CD4-positive, alpha-beta T cell treated with Interferon gamma for 1 hour (primary cell): Measurements from ENCODE around the gene KLK6.

ENCODE experiments used
- DNase-seq: peaks from one replicate; pipeline ENCODE4 v3.0.0-alpha.2; 2020

KLK6 gene

DNA sequence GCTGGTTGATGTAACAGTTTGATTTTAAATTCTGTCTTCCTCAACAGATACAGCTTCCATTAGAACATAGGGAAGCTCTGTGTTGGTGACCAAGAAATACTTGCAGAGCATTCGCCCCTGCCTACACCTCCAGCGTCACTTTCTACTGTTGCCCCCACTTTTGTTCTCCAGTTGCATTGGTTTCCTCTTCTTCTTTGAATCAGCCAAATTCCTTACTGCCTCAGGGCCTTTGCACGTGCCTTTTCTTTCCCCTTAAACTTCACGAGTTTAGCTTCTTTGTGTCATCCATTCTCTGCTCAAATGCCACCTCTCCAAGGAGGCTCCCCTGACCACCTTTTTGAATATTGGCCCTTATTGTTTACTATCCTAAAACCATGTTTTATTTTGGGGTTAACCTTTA is 22.3 kb downstream of the KLK6 start:
- DNase-seq = no peak

DNA sequence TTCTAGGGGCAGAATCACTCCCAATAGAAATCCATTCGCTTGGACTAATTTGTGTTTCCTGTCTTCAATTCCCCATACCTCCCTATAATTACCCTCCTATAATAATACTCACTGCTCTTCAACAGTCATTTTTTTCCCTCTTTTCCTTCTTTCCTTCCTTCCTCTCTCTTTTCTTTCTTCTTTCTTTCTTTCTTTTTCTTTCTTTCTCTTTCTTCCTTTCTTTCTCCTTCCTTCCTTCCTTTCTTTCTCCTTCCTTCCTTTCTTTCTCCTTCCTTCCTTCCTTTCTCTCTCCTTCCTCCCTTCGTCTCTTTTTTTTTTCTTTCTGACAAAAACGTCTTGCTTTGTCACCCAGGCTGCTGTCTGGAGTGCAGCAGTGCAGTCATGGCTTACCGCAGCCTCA is 24.6 kb downstream of the KLK6 start:
- DNase-seq = no peak

DNA sequence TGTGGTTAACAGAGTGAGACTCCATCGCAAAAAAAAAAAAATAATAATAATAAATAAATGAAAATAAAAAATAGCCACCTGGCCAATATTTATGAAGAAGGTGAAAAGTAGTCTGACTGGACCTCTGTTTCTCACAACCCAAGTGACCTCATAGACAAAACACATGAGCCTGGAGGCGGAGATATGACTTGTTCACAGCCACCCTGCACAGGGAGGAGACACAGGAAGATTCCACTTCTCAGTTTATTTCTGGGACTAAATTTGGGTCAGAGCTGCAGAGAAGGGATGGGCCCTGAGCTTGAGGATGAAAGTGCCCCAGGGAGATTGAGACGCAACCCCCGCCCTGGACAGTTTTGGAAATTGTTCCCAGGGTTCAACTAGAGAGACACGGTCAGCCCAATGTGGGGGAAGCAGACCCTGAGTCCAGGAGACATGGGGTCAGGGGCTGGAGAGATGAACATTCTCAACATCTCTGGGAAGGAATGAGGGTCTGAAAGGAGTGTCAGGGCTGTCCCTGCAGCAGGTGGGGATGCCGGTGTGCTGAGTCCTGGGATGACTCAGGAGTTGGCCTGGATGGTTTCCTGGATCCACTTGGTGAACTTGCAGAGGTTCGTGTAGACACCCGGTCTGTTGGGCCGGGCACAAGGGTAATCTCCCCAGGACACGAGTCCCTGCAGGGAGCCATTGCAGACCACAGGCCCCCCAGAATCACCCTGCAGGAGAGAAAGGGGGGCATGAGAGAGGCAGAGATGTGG is 26.1 kb downstream of the KLK6 start:
- no peak for DNase-seq

DNA sequence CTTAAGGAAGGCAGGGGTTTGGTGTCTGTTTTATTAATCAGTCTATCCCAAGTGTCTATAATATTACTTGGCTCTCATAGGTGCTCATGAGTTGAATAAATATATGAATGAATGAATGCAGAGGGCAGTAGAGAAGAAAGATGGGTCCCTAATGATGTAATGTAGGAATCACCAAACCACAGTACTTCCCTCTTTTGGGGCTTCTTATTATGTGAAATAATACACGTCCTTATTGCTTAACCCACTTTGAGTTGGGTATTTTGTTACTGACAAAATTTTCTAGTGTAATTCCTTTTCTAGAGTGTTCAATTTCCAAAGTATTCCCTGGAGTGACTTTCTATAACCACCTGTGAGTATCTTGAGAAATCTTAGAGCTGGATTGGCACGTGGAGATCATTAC is 29.8 kb downstream of the KLK6 start:
- DNase-seq = no peak

DNA sequence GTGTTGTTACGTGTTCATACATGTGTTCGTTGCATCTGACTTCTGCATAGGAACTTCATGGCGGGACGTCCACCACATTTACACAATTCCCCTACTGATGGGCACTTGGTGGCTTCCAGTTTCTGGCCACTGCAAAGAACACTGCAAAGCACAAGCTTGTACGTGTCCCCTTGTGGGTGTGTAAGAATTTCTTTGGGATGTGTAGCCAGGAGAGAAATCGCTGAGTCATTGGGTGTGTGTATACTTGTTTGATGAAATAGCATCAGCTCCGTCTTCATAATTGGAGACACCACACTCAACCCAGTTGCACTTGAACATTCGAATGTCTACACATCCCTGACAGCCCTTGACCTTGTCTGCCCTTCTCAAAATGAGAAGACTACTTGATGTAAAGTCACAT is 35.8 kb downstream of the KLK6 start:
- DNase-seq = no peak

DNA sequence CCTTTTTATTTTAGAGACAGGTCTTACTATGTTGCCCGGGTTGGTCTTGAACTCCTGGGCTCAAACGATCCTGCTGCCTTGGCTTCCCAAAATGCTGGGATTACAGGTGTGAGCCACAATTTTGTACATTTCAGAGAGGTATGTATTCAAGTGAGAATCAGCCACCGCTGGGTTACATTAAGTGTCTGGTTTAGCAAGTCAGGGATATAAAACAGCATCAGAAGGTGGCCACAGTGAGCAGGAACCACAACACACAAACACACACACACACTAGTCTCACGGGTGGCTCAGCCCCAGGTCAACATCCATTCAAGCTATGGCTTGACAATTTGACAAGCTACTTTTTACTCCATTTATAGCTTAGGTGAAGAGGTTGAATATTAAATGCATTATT is 36.7 kb downstream of the KLK6 start:
- no peak for DNase-seq

DNA sequence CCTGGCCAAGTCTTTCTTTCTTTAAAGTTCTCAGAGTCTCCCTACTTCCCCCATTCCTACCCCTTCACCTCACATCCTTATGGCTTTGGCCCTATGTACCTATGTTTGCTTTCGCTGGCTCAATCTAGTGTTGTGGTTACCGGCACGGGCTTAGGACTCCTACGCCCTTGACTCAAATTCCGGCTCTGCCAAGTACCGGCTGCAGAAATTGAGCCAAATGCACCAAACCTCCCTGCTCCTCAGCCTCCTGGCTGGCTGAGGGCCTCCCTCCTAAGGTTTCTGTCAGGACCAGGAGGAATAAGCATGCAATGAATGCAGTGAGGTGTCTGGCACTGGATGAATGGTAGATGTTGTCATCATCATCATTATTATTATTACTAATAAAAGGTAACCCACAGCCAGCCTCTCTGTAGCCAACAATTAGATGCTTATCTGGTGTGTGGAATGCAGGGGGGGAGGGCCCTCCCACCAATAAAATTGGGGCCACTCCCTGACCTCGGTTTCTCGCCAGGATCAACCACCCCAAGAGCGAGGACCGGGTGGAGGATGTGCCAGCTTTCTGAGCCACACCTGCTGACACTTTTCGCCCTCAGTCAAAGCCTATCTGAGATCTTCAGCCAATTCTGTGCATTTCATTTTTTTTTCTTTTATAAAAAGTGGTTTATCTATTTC is 37.2 kb downstream of the KLK6 start:
- no peak for DNase-seq

DNA sequence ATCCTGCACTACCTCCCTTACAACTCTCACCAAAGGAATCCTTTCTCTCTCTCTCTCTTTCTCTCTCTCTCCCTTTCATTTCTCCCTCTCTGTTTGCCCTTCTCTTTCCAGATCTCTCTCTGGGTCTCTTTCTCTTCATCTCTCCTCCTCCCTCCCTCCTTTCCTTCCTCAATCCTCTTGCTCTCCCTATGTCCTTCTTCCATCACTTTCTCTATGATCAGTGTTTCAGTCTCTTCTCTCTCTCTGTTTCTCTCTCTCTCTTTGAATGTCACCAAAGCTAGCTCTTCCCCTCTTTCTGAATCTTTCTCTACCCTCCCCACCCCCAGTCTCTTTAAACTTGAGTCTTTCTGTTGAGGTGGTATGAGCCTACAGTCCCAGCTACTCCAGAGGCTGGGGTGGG is 38.4 kb downstream of the KLK6 start:
- no peak for DNase-seq

DNA sequence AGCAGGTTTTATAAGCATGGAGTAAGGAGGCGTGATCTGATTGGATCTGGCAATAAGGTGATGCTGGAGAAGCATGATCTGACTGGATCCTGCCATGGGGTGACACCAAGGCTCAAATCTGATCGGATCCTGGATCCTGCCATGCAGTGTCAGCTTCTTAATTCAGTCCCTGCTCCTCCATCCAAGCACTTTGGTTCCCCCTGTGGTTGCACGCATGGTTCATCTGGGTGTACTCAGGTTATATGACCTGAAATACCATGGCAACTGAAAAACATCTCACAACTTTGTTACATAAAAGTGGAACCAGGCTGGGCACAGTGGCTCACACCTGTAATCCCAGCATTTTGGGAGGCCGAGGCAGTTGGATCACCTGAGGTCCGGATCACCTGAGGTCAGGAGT is 40.6 kb downstream of the KLK6 start:
- DNase-seq = no peak

DNA sequence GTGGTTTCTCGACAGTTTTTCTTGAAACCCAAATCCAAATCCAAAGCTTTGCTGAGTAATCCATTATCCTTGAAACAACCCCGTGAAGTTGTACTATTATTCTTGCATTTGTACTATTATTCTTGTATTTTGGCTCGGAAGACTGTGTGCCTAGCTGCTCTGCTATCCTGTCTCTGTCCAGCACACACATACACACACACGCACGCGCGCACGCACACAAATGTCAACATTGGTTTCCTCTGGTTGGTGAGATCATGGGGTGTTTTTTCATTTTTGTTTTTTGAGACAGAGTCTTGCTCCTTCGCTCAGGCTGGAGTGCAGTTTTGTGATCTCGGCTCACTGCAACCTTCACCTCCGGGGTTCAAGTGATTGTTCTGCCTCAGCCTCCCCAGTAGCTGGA is 43.2 kb downstream of the KLK6 start:
- DNase-seq = no peak

DNA sequence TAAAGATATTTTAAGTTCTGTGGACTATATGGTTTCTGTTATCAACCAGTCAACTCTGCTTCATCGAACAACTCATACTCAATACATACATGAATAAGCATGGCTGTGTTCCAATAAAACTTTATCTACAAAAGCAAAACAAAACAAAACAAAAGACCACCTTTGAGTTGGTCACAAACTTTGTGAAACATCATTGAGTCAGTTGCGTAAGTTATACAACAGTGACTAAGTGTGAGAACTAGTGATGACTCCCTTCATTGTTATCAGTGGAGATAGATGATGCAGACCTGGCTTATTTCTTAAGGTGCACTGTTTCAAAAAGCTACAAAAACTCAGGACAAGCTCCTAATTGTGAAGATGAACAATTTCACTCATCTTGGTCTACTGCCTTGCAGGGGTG is 43.7 kb downstream of the KLK6 start:
- no peak for DNase-seq

DNA sequence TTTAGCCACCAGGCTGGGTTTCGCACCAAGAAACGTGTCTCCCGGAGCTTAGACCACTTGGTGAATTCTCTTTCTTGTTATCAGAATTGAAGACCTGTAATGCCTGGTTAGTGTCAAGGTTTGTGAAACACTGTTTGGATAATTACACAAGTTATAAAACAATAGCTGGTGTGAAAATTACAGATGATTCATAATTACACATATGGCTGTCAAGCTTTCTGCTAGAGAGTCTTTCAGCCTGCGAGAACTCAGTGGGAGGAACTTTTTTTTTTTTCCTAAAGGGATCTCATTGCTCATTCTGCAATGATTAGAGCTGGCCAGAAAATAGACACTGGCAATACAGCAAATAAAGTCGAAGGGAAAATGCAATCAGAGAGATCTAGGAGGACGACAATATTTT is 44.8 kb downstream of the KLK6 start:
- no peak for DNase-seq

DNA sequence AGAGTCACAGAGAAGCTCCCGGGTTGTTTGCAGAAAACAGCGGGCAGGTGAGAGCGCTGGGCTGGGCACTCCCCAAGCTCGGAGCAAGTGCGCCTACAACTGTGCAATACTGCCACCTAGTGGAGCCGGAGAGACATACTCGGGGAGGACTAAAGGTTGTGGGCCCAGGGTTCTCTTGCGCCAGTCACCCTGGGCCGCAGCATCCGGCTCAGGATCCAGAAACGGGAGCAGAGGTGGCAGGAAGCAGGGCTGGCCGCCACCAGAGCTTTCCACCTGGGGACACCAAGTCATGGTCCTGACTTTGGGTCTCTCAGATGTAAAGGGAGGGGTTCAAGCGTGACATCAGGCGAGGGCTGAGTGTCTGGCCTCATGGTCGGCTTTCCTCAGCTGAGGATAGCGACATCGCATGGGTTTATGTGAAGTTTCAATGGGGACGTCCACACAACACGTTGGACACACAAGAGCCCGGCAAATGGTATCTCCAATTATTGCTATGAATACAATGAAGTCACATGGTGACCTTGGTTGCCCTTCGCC is 47.0 kb downstream of the KLK6 start:
- DNase-seq = peak; percentile 70

DNA sequence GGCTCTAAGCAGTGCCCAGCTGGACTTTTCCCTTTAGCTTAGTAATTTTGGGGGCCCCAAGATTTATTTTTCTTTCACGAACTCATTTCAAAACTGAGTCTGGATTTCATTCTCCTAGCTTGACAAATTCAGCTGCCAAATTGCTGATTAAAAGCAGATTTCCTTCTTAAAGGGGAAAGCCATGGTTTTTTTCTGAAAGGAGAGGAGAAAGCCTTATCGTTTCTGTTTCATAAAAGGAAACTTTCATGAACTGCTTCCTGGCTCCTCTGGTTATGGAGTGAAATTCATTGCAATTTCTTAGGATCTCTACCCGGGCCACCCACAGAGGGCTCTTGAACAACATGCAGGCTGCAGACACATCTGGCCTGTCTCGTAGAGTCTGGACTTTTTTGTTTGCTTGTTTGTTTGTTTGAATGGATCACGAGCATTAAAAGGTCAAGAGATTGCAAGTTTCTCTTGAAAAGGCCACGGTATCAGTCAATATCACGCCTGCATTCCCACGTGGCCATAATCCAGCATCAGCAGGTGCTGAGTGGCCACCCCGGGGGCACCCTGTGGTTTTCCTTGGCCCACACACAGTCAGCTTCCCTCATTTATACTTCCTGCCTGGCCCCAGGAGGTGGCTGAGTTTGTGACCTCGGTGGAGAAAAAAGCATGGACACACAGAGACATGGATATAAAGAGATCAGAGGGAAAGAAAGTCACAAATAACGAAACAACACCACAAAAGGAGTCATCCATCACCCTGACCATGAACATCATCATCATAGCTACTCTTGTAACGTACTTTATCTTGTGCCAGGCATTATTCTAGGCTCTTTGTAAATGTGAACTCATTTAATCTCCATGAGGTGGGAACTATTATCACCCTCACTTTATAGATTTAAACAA is 47.7 kb downstream of the KLK6 start:
- DNase-seq = no peak

DNA sequence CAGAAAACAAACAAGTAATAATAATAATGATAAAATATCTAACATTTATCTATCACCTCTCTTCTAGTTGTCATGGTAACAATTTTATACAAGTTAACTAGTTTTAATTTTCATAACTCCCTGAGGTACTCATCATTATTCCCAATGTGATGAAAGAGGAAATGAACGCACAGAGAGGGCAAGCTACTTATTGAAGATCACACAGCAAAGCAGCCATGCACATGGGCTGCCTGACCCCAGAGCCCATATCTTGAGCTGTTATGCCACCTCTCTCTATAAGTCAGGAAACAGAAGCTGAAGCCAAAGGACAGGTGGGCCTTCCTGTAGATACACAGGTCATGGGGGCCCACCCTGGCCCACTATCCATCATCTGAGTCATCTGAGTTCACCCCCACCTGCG is 53.3 kb downstream of the KLK6 start:
- no peak for DNase-seq

DNA sequence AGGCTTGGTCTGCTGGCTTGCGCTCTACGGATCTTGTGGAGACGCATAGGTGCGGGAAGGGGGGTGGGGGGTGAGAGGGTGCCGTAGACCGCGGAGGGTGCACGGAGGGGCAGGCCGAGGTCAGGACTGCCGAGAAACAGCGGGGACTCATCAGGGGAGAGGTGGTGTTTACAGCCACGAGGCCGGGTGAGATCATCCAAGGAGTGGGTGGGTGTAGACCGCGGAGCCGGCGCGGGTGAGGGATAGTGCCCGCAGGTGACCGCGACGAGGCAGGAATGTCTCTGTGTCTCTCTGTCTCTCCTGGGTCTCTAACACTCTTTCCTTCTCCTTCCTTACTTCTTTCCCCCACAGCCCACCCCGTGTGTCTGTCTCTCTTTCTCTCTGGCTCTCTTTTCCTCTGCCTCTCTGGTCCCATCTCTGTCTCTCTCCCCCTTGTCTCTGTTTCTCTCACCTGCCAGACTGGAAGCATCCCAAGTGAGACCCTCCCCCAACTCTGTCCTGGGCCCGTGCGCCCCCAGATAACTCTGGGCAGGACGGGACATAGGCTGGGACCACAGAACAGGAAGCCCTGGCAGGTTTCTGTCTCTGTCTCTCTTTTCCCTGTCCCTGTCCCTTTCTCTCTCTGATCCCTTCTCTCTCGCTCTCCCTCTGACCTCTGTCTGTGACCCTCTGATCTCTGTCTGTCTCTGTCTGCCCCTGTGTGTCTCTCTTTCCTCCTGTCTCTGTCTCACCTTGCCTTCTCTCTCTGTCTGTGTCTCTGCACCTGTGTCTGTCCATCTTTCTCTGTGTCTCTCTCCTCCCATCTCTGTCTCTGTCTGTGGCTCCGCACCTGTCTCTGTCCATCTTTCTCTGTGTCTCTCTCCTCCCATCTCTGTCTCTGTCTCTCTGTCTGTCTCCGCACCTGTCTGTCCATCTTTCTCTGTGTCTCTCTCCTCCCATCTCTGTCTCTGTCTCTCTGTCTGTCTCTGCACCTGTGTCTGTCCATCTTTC is 56.4 kb downstream of the KLK6 start:
- no peak for DNase-seq

DNA sequence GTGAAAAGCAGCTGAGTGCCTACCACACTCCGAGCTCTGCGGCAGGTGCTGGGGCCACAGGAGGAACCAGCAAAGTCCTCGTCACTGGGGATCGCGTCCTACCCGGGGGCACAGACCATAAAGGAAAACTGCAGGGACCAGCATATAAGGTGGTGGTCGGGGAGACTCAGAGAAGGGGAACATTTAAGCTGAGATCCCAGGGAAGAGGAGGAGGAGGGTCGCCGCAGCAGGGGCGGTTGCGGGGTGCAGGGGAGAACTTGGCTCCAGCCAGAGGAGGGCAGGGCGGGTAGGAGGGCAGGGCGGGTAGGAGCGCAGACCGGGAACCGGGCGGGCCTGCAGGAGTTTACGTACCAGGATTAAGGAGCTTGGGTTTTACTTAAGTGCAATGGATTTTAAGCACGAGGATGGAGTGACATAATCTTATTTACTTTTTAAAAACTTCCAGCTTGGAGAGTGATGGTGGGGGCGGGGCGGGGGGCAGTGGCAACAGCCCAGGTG is 57.2 kb downstream of the KLK6 start:
- DNase-seq = no peak

DNA sequence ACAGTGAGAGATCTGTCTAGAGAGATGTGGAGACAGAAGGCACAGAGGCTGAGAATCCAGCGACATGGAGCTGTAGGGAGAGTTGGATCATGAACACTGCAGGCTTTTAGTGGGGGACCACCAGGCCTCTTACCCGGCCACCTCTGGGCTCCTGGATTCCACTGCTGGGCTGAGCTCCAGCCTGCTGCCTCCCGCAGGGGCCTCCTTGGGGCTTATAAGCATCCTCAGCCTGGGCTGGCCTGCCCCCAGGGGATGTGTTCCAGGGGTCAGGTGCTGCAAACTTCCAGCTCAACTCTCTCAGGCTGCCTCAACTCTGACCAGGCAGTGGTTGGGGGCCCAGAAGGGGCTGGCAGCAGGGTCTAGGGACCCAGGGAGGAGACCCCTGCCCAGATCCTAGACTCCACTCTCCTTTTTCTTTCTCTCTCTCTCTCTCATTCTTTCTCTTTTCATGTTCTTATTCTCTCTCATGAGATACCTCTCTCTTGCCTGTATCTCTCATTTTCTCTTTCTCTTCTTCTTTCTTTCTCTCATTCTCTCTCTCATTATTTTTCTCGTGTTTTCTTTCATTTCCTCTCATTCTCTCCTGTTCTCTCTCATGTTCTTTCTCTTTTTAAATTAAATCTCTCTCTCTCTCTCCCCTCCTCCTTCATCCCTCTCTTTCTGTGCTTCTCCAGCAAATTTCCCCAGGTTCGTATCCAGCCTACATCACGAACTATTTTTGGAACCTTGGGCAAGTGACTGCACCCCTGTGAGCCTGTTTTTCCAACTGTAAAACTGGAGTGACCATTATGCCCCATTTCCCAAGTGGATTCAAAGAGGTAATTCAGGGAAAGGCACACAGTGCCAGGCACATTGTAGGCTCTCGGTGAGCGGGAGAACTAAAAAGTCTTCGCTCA is 57.9 kb downstream of the KLK6 start, which contains the start of gene KLK4:
Gene KLK4 (minus strand): TSS at position 190 of the 896 bp plus-strand sequence. CDS start 657 bp downstream, outside the sequence.
- DNase-seq = no peak

DNA sequence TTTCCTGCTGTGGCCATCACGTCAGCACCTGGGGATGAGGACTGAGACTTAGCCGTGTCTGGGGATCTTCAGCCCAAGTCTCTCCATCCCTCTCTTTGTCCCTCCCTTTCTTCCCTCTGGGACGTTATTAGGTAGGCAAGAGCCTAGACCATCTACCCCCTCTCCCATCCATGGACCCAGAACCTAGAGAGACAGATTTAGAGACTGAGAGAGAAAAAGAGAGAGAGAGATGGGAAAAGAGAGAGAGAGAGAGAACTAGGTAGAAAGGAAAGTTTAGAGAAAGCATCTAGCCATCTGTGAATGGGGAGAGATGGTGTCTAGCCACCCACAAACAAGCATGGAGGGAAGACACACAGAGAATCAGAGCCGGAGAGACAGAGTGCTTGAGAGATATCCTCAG is 58.7 kb downstream of the KLK6 start:
- DNase-seq = no peak

DNA sequence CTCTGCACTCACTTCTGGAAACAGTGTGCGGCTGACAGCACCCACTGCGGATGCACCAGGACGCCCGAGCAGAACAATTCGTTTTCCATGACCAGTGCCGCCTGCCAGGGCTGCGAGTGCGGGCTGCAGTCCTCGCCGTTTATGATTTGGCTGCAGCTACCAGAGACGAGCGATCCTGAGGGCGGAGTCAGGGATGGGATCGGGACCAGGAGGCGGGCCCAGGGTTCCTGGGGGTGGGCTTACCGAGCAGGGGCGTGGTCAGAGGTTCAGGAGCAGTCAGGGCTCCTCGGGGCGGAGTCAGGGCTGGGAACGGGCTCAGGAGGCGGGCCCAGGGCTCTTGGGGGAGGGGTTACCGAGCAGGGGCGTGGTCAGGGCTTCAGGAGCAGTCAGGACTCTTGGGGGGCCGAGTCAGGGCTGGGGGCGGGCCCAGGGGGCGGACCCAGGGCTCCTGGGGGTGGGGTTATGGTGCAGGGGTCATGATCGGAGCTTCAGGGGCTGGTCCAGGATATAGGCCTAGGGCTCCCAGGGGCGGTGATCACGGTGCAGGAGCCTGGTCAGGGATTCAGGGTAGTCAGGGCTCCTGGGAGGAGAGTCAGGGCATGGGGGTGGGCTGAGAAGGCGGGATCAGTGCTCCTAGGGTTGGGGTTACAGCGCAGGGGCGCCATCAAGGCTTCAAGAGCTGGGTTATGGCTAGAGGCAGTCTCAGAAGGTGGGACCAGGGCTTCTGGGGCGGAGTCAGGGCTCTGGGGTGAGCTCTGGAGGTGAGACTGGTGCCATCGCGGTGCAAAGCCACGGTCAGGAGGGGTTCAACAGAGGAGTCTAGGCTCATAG is 59.9 kb downstream of the KLK6 start:
- peak; percentile 6 for DNase-seq
